Measurements from ENCODE around the gene CRTC1. TPM values are rescaled to one million over a fixed set of nuclear protein-coding genes. Genes with fewer than 3 reads are reported as not detected.
"Not testable (repeated sequence)": the region's sequence is repeated elsewhere in the genome, so short reads cannot be mapped to it uniquely, and the experiment has no call there.

Gene CRTC1
- total RNA-seq, 4 donors from 2014 or later, result 2.8 to 6.5 (median 5.6) TPM

DNA sequence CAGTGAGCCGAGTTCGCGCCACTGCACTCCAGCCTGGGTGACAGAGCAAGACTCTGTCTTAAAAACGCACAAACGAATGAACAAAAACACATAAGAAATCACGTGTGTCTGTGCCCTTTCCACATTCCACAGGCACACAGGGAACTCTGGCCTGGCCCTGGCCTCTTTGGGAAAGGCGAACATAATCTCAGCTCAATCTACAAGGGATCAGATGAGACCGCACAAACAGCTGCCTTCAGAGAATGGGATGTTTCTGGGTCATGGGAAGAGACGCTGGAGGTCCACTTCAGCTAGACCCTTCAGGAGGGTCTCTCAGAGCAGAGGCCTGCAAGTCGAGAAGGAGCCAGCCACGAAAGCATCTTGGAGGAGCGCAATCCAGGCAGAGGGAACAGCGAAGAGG is 6.3 kb upstream of the CRTC1 start:
- ATAC-seq (ENCODE audit: low FRiP score) (no peak), DNase-seq (ENCODE audit: low spot score) (no peak)
- TF ChIP-seq, protein P1, sequence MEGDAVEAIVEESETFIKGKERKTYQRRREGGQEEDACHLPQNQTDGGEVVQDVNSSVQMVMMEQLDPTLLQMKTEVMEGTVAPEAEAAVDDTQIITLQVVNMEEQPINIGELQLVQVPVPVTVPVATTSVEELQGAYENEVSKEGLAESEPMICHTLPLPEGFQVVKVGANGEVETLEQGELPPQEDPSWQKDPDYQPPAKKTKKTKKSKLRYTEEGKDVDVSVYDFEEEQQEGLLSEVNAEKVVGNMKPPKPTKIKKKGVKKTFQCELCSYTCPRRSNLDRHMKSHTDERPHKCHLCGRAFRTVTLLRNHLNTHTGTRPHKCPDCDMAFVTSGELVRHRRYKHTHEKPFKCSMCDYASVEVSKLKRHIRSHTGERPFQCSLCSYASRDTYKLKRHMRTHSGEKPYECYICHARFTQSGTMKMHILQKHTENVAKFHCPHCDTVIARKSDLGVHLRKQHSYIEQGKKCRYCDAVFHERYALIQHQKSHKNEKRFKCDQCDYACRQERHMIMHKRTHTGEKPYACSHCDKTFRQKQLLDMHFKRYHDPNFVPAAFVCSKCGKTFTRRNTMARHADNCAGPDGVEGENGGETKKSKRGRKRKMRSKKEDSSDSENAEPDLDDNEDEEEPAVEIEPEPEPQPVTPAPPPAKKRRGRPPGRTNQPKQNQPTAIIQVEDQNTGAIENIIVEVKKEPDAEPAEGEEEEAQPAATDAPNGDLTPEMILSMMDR (IDR thresholded peaks at IDR 0.05), result no peak

DNA sequence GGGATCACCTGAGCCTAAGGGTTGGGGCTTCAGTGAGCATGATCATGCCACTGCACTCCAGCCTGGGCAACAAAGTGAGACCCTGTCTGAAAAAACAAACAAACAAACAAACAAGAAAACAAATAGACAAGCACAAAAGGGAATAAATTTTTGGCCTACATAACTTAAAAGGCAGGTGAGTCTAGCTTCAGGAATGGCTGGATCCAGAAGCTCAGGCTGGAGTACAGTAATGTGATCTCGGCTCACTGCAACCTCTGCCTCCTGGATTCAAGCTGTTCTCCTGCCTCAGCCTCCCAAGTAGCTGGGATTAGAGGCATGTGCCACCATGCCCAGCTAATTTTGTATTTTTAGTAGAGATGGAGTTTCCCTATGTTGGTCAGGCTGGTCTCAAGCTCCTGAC is 3.3 kb upstream of the CRTC1 start:
- not testable (repeated sequence) for DNase-seq (ENCODE audit: low spot score); ATAC-seq (ENCODE audit: low FRiP score)

DNA sequence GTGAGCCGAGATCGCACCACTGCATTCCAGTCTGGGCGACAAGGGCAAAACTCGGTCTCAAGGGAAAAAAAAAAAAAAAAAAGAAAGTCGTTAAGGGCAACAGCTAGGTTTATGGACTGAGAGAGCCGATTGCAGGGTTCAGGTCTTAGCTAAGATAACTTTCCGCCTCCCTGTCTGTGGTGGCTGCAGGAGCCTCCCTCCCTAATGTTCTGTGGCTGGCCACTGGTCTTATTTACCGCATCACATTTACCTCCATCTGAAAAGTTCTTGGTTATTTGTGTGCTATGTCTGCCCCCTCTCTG is 722 bp upstream of the CRTC1 start:
- no peak for DNase-seq (ENCODE audit: low spot score)
- TF ChIP-seq, protein P1 (IDR thresholded peaks at IDR 0.05), result no peak
- no peak for ATAC-seq (ENCODE audit: low FRiP score)

DNA sequence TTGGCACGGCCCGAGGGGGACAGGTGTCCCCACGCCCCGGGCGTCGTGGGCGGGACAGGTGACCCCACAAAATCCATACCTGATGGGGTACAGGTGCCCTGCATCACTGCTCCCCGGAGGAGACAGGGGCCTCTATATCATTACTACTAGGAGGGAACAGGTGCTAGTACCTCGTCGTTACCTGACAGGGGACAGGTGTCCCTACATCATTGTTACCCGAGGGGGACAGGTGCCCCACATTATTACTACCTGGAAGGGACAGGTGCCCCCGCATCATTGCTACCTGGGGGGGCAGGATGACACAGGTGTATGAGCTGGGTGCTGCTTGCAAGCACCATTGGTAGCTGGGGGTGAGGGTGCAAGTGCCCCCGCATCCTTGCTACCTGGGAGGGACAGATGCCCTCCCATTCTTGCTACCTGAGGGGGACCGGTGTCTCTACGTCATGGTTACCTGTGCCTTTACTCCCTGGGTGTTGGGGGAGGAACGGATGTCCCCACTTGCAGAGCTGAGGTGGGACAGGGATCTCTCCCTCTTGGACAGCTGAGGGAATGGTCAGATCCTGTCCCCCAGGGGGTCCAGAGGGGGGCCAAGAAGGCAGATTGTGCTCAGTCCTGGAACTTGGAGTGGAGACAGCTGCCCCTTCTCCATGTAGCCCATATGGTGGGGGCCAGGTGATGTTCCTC is 620 bp downstream of the CRTC1 start:
- ATAC-seq (ENCODE audit: low FRiP score), result no peak
- DNase-seq (ENCODE audit: low spot score), result no peak
- TF ChIP-seq, protein P1 (IDR thresholded peaks at IDR 0.05), result no peak

- DNase-seq (ENCODE audit: low spot score), result no peak
- ATAC-seq (ENCODE audit: low FRiP score), result no peak
- TF ChIP-seq, protein P1 (IDR thresholded peaks at IDR 0.05), result no peak
Measured at GRCh38 chr19:18684642-18684993, 1.1 kb downstream of the CRTC1 start.

GRCh38 chr19:18685597-18686190 is 2.2 kb downstream of the CRTC1 start:
- TF ChIP-seq, protein P1 (IDR thresholded peaks at IDR 0.05), result no peak
- DNase-seq (ENCODE audit: low spot score), result no peak
- ATAC-seq (ENCODE audit: low FRiP score), result no peak

DNA sequence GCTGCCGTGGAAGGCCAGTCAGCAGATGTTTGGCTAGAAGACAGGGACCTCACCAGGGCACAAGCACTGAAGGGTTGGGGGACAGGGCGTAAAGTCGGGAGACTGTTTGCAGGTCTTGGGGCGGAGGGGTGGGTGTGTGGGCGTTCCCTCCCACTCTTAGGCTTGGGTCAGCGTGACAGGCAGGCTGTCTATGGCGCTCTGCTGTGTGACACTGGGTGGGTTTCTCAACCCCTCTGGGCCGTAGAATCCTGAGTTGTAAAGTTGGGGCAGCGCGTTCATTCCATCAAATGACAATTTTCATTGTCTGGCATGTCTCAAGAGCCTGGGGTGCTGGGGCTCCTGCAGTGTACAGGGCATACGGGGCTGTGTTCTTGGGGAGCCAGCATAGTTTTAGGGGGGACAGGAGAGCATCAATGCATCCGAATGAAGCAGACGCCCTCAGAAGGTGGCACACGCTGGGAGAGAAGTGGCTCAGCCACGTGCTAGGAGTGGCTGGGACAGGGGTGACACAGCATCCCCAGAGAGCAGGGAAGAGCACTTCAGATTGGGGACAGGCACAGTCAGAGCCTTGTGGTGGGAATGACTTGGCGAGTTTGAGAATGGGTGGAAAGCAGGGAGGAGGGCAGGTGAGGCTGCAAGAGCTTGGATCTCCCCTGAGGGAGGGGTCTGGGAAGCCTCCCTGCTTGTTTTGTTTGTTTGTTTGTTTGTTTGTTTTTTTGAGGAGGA is 4.4 kb downstream of the CRTC1 start:
- TF ChIP-seq, protein P1 (IDR thresholded peaks at IDR 0.05), result no peak
- ATAC-seq (ENCODE audit: low FRiP score), result no peak
- no peak for DNase-seq (ENCODE audit: low spot score)

All from omental fat pad (tissue), 4 donors.